ENCODE results near the gene PLCG1.

Gene PLCG1

DNA sequence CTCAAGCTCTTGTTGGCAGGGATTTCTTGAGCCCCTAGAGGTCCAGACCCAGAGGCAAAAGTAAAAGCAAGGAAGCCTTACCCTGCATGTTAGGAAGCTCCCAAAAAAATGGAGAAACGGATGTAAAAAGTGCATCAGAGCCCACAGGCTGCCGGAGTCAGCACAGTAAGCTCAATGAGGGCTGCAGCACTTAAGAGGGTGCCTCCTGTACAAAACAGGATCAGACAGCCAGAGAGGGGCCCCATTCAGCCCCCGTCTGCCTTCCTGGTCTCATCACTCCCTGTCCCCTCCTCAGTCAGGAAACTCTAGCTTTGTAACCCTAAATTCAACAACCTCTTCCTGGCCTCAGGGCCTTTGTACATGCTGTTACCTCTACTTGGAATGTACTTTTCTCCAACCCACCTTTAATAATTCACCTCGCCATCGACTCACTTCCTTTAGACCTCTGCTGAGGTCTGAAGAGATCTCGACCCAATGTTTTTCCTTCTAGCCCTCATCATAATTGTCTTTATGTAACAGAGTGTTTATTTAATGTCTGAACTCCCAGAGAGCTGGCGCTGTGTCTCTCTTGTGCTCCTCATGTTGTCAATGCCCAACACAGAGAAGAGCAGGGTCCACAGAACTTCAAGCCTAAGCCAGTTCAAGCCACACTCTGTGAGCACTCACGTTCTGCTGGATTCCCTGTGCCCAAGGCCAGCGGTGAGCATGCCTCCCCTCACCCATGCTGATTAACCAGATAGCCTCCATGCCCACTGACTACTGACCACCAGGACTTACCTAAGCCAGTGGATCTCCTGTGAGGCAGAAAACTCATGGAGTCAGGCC, 2.8 kb upstream of the PLCG1 start:
- Mint-ChIP-seq H3K27me3 (ENCODE audit: low read depth, poor library complexity) (no peaks in the 10 kb centered on the region), H3K4me3 (no peak overlapping the region), H3K4me1 (peaks cover 28% of the 10 kb centered on the region), H3K27ac (no peak overlapping the region), H3K36me3 (ENCODE audit: low read depth) (peaks cover 24% of the 10 kb centered on the region), H3K9me3 (peaks cover 7% of the 10 kb centered on the region)
- DNase-seq, result no peak
- TF ChIP-seq CTCF (IDR thresholded peaks at IDR 0.05), result no peak

DNA sequence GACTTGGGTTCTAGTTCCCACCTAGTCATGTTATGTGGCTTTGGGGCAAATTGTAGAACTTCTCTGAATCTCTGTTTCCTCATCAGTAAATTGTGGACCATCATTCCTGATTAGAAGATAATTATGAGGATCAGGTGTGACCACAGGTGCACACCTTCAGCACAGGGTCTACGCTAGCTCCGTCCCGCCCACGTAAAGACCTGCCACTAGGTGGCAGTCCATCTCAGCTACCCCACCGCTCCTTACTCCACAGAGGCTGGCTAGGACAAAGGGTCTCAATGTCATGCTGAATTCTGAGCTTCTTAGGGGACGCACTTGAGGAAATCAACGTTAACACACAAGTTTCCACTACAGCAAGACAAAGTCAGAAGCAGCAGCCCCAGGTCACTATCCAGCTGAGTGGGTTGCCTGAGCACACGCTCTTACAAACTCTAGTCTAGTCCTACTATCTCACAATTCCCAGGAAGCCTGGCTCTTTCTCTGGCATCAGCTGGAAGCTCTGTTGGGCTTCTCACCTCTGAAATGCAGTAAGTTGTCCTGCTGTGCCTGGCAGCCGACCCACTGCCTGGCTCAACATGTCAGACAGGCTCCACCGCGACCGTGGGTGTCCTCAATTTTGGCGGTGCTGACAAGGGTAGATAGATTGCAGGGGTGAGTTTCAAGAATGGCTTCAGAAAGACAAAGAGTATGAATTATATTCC, 2.0 kb upstream of the PLCG1 start:
- H3K4me1 Mint-ChIP-seq, result peaks cover 36% of the 10 kb centered on the region
- peak overlapping the region; percentile 85 for H3K4me3 Mint-ChIP-seq
- peak; percentile 59 for TF ChIP-seq CTCF (IDR thresholded peaks at IDR 0.05)
- H3K27me3 Mint-ChIP-seq (ENCODE audit: low read depth, poor library complexity), result no peaks in the 10 kb centered on the region
- H3K9me3 Mint-ChIP-seq, result peaks cover under 1% of the 10 kb centered on the region
- peak overlapping the region; percentile 46 for H3K27ac Mint-ChIP-seq
- DNase-seq, result peak; percentile 45
- H3K36me3 Mint-ChIP-seq (ENCODE audit: low read depth), result peaks cover 22% of the 10 kb centered on the region

DNA sequence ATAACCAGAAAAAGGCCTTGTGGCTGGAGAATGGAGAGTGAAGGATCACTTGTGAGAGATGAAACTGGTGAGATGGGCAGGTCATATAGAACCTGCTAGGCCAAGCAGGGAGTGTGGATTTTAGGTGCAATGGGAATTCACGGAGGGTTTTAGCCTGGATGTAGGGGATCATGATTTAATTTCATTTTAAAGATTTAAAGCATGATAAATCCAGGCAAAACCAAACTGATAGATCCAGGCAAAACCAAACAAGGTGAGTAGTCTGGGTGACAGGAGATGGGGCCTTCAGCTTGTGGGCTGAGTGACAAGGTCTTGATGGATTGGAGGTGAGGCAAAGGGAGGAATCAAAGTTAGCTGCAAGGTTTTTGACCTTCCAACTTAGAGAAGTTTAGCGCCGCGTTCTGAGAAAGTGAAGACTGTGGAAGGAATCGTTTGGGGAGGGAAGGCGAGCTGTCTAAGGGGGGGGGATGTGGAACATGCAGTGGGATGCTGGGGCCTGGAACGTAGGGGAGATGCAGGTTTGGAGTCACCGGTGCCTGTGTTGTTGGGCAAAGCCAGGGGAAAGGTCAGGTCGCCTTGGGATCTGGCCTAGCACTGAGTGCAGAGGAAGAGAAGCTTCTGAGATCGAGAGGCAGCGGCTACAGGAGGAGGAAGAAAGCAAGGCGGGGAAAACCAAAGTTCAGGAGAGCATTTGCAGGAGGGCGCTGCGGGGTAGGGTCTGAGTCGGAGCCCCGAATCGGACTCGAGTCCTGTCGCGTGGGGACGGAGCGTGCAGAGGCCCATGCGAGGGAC, 1.3 kb upstream of the PLCG1 start:
- Mint-ChIP-seq H3K4me3 (peak overlapping the region; percentile 85), H3K27ac (peak overlapping the region; percentile 15), H3K9me3 (no peaks in the 10 kb centered on the region), H3K4me1 (peaks cover 43% of the 10 kb centered on the region), H3K36me3 (ENCODE audit: low read depth) (peaks cover 16% of the 10 kb centered on the region), H3K27me3 (ENCODE audit: low read depth, poor library complexity) (no peaks in the 10 kb centered on the region)
- no peak for DNase-seq
- TF ChIP-seq CTCF (IDR thresholded peaks at IDR 0.05), result no peak

- H3K36me3 Mint-ChIP-seq (ENCODE audit: low read depth), result peaks cover 16% of the 10 kb centered on the region
- no peak for TF ChIP-seq CTCF (IDR thresholded peaks at IDR 0.05)
- H3K4me1 Mint-ChIP-seq, result peaks cover 61% of the 10 kb centered on the region
- DNase-seq, result peak; percentile 76
- H3K27ac Mint-ChIP-seq, result peak overlapping the region; percentile 98
- peak overlapping the region; percentile 94 for H3K4me3 Mint-ChIP-seq
- H3K27me3 Mint-ChIP-seq (ENCODE audit: low read depth, poor library complexity), result no peaks in the 10 kb centered on the region
- H3K9me3 Mint-ChIP-seq, result no peaks in the 10 kb centered on the region
These were observed 501 bp downstream of the PLCG1 start for GRCh38 chr20:41137614-41138474.

- no peaks in the 10 kb centered on the region for H3K27me3 Mint-ChIP-seq (ENCODE audit: low read depth, poor library complexity)
- H3K27ac Mint-ChIP-seq, result peak overlapping the region; percentile 98
- H3K4me1 Mint-ChIP-seq, result peaks cover 66% of the 10 kb centered on the region
- no peaks in the 10 kb centered on the region for H3K9me3 Mint-ChIP-seq
- peak overlapping the region; percentile 94 for H3K4me3 Mint-ChIP-seq
- DNase-seq, result peak; percentile 14
- no peak for TF ChIP-seq CTCF (IDR thresholded peaks at IDR 0.05)
- H3K36me3 Mint-ChIP-seq (ENCODE audit: low read depth), result peaks cover 24% of the 10 kb centered on the region
These were observed 1.3 kb downstream of the PLCG1 start for GRCh38 chr20:41138475-41139226.

All from nephron progenitor cell (in vitro differentiated cells).